A549 treated with Mapracorat at 1 μM for 4 hours (cell line): Measurements from ENCODE around the gene ALDOA. TPM values are rescaled to one million over a fixed set of nuclear protein-coding genes. Genes with fewer than 3 reads are reported as not detected.

Source experiments
- total RNA-seq: library from RNA; stranded (reverse); fragments of 200-300 nt; extraction: Qiagen RNA extraction; gene quantifications from 5 replicates; pipeline ENCODE4 v1.2.3, GENCODE V29; 2022

ALDOA gene
- 1,495 to 1,810 TPM (median 1,752 TPM) in 5 replicates for total RNA-seq

DNA sequence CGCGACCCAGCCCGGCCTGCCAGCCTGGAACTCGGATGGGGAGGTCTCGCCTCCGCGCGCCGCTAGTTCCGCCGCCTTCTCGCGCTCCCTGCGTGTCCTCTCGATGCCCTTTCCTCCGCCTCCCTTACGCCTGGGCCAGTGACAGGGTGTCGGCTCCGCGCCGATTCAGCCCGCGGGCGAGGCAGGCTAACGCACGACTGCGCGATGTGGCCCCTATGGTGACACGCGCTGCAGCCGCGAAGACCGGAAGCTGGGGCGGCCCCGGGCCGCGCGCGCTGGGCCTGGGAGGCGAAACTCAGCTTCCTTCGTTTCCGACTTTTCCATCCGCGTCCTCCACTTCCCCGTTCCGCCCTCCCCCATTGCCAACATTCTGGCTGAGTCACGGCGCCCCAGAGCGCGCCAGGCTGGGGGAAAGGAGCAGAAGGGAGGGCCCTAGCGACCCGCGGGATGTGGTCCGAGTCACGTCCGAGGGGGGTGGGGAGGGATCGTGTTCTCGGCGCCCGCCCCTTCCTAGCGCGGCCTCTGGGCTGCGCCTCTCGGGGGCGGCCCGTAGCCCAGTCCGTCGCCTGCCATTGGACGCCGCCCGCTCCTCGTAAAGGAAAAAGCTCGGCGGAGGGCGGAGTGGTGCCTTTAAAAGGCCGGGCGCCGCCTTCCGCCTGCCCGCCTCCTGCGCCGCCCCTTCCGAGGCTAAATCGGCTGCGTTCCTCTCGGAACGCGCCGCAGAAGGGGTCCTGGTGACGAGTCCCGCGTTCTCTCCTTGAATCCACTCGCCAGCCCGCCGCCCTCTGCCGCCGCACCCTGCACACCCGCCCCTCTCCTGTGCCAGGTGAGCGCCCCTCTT lies at the start of gene ALDOA:
Gene ALDOA (plus strand): TSS at position 659 of the 841 bp plus-strand sequence. CDS start 1,138 bp downstream, outside the sequence.

DNA sequence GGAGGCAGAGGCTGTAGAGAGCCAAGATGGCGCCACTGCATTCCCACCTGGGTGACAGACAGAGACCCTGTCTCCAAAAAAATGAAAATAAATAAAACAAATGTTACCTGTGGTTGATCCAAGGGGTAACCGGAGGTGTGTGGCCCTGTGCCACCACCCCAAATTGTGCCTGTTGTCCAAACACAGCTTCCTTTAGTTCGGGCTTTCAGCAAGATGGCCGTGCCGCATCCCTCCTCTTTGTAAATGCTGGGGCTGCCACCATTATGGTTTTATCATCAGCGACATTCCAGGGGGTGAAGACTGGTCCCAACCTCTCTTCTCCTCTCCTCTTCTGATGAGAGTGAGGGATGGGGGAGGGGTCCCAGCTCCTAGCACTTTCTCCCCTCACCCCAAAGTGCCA lies 42.7 kb upstream of the ALDOA start, which contains the start of gene C16orf92:
Gene C16orf92 (plus strand): TSS at position 312 of the 400 bp plus-strand sequence. CDS start 143 bp downstream, outside the sequence.

DNA sequence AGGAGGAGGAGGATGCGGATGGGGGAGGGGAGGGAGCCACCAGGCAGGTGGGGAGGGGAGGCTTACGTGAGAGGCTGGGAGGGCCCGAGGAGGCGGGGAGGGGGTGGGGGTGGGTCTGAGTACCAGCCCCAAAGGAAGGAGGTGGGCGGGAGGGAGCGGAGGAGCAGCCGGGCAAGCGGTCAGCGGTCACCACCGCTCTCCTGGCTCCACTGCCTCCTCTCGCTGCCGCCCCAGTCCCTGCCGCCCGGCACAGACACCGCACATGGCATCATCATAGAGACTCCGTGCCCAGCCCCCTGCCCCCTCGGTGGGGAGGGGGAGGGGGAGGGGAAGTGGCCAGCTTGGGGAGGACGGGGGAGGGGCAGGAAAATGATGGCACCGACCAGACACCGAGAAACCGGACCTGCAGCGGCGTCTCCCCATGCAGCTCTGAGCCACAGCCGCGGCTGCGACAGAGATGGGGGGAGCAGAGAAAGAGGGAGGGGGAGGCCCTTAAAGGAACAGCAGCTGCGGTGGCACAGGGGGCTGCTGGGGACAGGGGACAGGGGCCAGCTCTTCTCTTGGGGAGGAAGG lies 34.6 kb upstream of the ALDOA start, which contains the start of gene TLCD3B:
Gene TLCD3B (minus strand): TSS at position 431 of the 573 bp plus-strand sequence. CDS start 744 bp downstream, outside the sequence.

DNA sequence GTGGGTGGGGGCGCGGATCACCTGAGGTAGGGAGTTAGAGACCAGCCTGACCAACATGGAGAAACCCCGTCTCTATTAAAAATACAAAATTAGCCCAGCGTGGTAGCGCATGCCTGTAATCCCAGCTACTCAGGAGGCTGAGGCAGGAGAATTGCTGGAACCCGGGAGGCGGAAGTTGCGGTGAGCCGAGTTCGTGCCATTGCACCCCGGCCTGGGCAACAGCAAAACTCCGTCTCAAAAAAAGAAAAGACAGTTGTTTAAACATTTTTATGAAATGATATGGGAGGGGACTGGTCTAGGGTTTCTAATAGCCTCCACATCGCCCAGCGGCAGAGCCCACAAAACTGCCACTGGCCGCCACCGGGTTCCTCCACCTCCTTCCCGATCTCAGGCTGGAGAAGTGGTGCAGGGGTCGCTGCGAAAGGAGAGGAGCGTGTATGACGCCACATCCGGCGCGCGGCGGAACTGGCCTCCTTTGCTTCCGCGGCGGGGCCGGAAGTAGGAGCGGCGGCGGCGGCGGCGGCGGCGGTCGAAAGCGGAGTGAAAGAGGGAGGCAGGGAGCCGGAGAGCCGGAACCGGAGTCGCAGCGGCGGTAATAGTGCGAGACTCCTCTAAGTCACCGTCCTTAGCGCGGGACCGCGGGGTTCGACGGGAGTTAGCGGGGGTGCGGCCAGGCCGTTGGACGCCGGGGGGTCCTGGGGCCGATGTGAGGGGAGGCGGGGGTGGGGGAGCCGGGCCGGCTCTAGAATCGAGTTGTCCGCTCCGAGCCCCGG lies 10.1 kb downstream of the ALDOA start, which contains the start of gene PPP4C:
Gene PPP4C (plus strand): TSS at position 492 of the 773 bp plus-strand sequence. CDS start 384 bp downstream, outside the sequence.

DNA sequence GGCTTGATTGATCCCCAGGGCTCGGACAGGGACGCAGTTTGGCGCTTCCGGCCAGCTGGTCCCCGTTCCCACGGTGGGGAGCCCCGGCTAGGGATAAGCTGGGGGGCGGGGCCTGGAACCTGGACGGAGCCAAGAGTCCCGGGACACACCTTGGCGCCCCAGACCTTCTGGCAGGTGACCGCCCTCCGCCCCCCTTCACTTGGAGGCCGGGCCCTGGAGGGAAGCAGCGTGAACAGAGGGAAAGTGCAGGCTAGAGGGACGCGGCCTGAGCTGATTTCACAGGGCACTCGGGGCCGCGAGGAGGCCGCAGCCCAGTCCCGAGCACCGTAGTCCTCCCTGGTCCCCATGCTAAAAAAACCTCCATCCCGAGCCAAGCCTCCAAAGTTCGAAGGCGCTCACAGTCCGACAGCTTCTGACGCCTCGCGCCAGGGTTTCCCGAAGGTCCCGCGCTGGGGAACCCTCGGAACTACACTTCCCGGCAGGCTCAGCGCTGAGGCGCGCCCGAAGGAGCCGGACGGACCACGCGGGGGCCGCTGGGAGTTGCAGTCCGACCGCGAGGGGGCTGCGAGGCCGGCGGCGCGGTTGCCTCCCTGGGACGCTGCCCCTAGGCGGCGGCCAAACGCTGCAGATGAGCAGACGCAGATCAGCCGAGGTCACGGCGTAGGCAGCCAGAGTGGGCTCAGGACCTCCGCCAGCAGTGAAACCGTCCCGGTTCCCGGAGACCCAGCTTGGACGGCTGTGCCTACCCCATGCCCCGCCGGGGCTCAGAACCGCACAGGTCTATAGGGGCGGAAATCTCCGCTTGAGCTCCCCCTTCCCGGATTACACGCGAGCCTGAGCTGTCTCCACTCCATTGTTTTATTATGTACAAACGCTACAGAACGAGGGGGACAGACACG lies 26.2 kb downstream of the ALDOA start, which contains the start of gene TBX6:
Gene TBX6 (minus strand): TSS at position 451 of the 899 bp plus-strand sequence. CDS start 731 bp downstream, outside the sequence.

DNA sequence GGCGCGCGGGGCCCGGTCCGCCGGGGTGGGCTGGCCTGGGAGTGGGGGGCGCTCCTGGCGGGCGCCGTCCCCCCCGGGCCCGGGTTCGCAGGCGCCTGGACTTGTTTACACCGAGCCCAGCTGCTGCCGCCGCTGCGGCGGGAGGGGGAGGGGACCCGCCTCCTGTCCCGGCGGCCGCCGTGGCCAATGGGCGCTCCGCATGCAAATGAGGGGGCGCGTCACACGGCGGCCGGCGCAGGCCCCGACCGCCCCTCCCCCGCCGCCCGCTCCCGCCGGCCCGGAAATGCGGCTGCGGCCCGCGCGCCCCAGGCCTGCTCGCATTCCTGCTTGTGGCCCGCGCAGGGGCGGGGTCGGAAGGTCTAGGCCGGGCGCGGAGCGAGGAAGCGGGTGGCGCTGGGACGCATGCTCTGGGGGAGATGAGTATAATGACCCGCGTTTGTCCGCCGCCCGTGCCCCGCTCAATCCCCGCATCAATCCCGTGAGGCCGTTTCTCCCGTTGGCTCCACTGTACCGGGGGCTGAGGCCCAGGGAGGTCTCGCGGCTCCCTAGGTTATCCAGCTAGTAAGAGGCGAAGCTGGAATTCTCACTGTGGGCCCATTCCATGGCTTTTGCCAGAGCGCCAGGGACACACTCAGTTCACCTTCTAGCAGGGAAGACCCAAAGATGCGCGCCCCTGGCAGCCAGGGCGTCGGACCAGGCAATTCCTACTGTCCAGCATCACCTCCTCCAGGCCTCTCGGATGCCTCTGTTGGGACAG lies 30.7 kb downstream of the ALDOA start, which contains the start of gene YPEL3:
Gene YPEL3 (minus strand): TSS at position 109 of the 757 bp plus-strand sequence. CDS start 731 bp downstream, outside the sequence.

DNA sequence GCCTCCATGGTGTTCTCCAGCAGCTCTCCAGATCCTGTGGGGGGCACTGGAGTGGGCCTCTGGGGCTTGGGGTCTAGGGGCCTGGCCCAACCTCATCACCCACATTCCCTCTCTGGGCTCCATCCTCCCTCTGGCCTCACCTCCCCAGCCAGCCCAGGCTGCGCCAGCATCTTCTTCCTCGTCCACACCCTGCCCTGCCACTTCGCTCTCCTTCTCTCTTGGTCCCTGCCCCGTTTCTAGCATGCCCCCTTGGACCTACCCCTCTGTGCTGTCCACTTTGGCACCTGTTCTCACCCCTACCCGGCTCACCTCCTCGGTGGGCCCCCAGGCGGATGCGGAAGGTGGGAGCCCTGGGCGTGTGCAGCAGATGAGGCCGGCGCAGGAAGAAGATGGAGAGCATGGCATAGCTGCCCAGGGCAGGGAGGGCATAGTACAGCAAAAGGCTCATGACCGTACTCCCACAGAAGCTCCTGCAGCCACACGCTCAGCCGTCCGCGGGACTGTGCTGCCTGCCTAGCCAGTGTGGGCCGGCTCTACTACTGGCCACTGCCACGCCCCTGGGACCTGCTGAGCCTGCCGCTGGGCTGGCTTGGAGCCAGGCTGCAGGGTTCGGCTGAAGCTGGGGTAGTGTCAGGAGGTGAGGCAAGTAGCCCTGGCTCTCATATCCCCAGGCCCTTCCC lies 47.6 kb downstream of the ALDOA start, which contains the start of gene GDPD3:
Gene GDPD3 (minus strand): TSS at position 507 of the 680 bp plus-strand sequence. CDS start 59 bp downstream, at position 448.

Other genes starting within 250 kb of the ALDOA start
- 34.6 to 45.7 TPM (median 43.0 TPM) in 5 replicates for gene PAGR1, start 249.6 kb upstream of the ALDOA start, total RNA-seq
- 120 to 142 TPM (median 134 TPM) in 5 replicates for gene MVP, start 245.3 kb upstream of the ALDOA start, total RNA-seq
- gene CDIPT, start 202.5 kb upstream of the ALDOA start, total RNA-seq, result 59.3 to 94.0 TPM (median 90.3 TPM) in 5 replicates
- gene SEZ6L2, start 166.2 kb upstream of the ALDOA start, total RNA-seq, result 15.1 to 22.3 TPM (median 19.9 TPM) in 5 replicates
- gene ASPHD1, start 165.3 kb upstream of the ALDOA start, total RNA-seq, result 15.1 to 26.3 TPM (median 23.9 TPM) in 5 replicates
- gene KCTD13, start 139.5 kb upstream of the ALDOA start, total RNA-seq, result 11.5 to 16.7 TPM (median 15.7 TPM) in 5 replicates
- 83.7 to 99.9 TPM (median 96.5 TPM) in 5 replicates for gene TMEM219, start 103.7 kb upstream of the ALDOA start, total RNA-seq
- 22.1 to 34.0 TPM (median 32.2 TPM) in 5 replicates for gene TAOK2, start 91.9 kb upstream of the ALDOA start, total RNA-seq
- gene HIRIP3, start 70.1 kb upstream of the ALDOA start, total RNA-seq, result 14.3 to 16.5 TPM (median 15.6 TPM) in 5 replicates
- 102 to 113 TPM (median 108 TPM) in 5 replicates for gene INO80E, start 69.5 kb upstream of the ALDOA start, total RNA-seq
- gene DOC2A, start 54.7 kb upstream of the ALDOA start, total RNA-seq, result 1.2 to 2.6 TPM (median 1.9 TPM) in 5 replicates
- gene C16orf92, start 42.6 kb upstream of the ALDOA start, total RNA-seq, result not detected in 5 replicates
- 0.11 to 0.49 TPM (median 0.31 TPM) in 5 replicates for gene TLCD3B, start 34.5 kb upstream of the ALDOA start, total RNA-seq
- 126 to 149 TPM (median 144 TPM) in 5 replicates for gene PPP4C, start 10.2 kb downstream of the ALDOA start, total RNA-seq
- gene TBX6, start 26.2 kb downstream of the ALDOA start, total RNA-seq, result 0.08 to 0.44 TPM (median 0.27 TPM) in 5 replicates
- gene YPEL3, start 30.5 kb downstream of the ALDOA start, total RNA-seq, result 5.7 to 11.8 TPM (median 7.9 TPM) in 5 replicates
- gene GDPD3, start 47.8 kb downstream of the ALDOA start, total RNA-seq, result 1.3 to 2.2 TPM (median 1.8 TPM) in 5 replicates
- gene MAPK3, start 57.5 kb downstream of the ALDOA start, total RNA-seq, result 32.5 to 35.2 TPM (median 32.9 TPM) in 5 replicates
- gene CORO1A, start 117.8 kb downstream of the ALDOA start, total RNA-seq, result 2.0 to 3.6 TPM (median 2.8 TPM) in 5 replicates
- 131 to 236 TPM (median 196 TPM) in 5 replicates for gene BOLA2B, start 127.9 kb downstream of the ALDOA start, total RNA-seq
- gene SLX1A, start 128.1 kb downstream of the ALDOA start, total RNA-seq, result 6.4 to 18.9 TPM (median 12.2 TPM) in 5 replicates
- 5.0 to 11.1 TPM (median 5.9 TPM) in 5 replicates for gene SULT1A3, start 133.5 kb downstream of the ALDOA start, total RNA-seq
- gene NPIPB13, start 182.7 kb downstream of the ALDOA start, total RNA-seq, result 0.59 to 3.3 TPM (median 3.1 TPM) in 5 replicates